GM18511 (cell line): ENCODE measurements around the gene SLC17A3.

Experiments
- ATAC-seq: cut with Tn5 transposase; IDR thresholded peaks from one replicate; pipeline ENCODE4 v1.9.1; 2021; ENCODE audit warnings: mild to moderate bottlenecking, moderate library complexity; ENCODE audit not compliant: unreplicated experiment

Gene SLC17A3, protein sequence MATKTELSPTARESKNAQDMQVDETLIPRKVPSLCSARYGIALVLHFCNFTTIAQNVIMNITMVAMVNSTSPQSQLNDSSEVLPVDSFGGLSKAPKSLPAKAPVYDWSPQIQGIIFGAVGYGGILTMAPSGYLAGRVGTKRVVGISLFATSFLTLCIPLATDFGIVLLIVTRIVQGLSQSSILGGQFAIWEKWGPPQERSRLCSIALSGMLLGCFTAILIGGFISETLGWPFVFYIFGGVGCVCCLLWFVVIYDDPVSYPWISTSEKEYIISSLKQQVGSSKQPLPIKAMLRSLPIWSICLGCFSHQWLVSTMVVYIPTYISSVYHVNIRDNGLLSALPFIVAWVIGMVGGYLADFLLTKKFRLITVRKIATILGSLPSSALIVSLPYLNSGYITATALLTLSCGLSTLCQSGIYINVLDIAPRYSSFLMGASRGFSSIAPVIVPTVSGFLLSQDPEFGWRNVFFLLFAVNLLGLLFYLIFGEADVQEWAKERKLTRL

DNA sequence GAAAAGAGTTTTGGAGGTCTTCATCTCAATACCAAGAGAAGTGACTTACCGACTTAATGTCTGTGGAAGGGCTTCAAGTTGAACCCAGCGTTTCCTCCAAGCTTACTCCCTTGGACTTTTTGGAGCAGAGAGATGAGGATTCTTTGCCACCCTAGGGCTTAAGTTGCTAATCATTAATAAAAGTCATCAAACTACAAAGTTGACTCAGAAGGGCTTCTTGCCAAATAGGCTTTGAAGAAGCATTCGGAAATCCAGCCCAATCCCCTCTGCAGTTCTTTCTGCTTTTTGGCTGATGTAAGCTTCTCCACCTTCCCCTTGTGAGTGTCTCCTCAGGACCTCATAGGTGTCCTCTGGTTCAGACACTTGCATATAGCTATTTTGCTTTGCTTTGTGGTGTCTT is at the start of gene SLC17A3:
Gene SLC17A3 (minus strand): TSS at position 126 of the 400 bp plus-strand sequence. CDS start 5,856 bp downstream, outside the sequence.
- ATAC-seq, result no peak

DNA sequence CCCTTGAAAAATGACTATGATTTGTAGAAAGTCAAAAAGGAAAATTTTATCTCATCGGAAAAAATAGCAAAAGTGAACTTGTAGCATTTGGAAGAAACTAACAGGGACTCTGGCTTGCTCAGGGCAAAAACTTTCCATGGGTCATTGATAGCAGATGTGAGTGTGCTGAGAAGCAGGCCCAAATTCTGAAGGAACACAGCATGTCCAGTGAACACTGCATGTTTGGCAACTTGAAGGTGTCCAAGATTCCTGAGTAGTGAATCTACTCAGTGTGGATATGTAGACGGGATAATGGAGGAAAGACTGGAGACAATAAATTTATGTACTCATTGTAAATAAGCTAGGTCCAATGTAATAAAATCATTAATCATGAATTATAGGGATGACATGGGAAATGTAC is 48.3 kb upstream of the SLC17A3 start:
- ATAC-seq, result no peak

DNA sequence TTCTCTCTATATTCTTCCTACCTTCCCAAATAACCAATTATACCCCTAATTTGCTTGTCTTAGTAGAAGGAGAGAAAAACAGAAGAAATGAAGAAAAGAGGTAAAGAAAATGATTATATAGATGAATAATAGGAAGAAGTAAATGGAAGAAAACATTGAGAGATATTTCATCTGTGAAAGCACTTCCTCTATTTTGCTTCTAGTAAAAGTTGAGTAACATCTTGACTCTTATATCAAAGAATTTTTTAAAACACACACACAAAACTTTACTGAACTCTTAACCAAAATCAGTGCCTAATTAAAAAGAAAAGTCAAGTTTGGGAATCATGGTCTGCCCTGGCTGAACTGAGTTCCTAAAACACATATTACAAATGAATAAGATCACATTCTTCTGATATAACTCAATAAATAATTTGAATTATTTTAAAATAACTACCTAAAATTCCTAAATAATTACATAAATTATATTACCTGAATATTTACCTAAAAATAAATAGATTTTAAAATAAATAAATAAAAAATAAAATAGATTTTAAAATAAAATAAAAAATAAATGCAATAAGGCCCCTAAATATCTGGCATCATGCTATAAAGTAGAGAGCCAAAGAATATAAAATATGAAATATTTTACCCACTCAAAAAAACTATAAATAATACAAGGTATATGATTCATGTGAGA is 47.6 kb upstream of the SLC17A3 start:
- no peak for ATAC-seq

DNA sequence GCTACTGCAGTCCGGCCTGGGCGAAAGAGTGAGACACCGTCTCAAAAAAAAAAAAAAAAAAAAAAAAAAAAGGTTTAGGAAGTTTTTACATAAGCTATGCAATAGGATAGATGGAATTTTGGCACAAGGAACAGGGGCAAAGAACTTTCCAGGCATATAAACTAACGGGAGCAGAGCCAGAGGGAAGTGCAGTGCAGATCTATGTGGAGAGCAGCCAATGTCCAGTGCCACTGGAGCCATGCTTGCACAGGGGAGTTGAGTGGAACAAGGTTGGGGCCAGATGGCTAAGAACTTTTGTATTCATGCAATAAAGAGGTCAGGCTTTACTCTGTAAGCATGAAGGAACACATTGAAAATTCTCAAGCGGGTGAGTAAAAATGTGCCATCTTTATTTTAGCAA is 45.6 kb upstream of the SLC17A3 start:
- ATAC-seq, result no peak

DNA sequence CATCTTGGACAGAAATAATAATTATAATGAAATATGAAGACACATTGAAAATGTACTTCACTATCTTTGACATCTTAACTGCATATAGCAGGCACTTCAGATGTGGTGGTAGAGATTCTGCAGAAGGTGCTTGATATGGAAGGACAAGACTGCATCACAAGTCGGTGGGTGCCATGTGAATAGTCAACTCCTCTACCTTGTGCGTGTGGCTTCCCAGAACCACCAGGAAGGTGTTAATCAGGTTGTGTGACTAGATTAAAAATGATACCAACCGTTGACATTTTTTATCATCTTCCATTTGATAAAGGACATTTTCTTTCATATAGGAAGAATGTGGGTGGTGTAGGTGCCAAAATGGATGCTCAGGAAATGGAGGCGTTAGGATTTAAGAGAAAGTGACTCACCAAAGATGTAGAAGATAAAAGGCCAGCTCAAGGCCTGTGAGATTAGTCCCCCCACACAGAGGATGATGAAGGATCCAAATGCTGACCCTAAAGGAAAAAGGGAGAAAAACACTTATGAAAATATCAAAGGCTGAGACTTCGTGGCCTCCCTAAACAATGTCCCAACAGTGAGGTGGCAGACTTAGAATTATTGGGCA is 44.1 kb upstream of the SLC17A3 start:
- no peak for ATAC-seq

DNA sequence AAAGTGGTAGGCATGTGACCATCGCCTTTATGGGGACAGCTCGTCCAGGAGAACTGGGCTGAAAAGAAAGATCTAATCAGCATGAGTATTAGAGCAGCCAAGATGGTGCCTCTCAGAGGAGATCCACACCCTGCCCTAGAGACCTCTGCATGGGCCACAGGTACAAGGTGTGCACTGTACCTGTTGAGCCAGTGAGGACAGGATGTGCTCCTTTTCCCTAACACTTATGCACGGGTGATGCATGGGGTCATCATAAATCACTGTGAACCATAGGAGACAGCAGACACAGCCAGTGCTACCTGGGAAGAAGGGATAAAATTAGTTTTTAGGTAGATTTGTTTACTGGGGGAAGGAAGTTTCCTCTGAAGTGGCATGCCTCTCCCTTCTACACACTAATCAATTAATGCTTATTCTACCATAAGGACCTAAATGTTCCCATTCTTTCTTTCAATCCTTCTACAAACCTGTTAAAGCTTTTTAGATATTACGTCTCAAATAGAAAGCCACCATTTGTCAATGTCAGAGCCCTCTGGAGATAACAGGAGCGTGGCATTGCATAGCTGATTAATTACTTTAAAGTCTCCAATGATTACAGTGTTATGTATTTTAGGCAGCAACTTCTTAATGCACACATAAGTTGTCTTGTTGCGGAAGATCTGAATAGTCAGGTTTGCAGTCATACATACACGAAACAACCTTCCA is 42.9 kb upstream of the SLC17A3 start:
- no peak for ATAC-seq

DNA sequence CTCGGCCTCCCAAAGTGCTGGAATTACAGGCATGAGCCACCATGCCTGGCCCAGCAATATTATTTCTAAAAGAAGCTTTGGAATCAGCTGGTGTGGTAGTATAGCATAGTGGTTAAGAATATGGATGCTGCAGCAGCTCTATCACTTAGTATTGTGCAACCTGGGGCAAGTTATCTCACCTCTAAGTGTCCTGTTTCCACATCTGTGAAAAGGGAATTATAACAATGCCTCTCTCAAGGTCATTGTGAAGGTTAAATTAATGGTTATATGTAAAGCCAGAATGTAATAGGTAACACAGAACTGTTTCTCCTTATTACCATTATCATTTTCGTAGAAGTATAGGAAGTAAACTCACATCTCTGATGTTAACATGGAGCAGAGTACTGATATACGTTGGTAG is 42.3 kb upstream of the SLC17A3 start:
- no peak for ATAC-seq

DNA sequence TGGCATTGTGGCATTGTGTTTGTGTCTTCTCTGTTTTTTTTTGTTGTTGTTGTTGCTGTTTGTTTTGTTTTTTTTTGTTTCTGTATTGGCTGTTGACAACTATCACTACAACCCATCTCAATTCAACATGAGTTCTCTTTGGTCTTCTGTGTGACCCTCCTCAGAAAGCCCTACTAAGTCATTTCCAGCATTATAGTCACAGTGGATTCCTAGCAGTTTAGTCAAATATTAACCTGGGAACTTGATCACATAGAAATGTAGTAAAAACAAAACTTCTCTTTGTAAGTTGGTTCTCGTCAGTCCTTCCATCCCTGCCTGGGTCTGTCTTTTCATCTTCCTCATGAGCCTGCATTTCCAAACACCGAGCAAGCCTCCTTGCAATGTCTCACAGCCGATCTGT is 39.7 kb upstream of the SLC17A3 start:
- ATAC-seq, result no peak

DNA sequence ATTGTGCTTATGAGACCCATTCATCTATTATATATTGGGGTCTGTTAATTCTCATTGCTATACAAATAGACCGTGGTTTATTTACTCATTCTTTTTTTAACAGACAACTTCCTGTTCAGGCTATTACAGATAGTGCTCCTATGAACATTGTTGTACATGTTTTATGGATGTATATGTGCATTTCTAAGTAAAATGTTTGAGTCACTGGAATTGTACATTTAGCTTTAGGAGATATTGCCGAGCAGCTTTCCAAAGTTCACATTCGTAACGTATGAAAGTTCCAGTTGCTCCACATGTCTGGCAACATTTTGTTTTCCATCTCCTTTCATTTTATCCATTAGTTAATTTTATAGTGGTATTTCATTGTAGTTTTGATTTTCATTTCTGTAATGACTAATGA is 37.3 kb upstream of the SLC17A3 start:
- no peak for ATAC-seq

DNA sequence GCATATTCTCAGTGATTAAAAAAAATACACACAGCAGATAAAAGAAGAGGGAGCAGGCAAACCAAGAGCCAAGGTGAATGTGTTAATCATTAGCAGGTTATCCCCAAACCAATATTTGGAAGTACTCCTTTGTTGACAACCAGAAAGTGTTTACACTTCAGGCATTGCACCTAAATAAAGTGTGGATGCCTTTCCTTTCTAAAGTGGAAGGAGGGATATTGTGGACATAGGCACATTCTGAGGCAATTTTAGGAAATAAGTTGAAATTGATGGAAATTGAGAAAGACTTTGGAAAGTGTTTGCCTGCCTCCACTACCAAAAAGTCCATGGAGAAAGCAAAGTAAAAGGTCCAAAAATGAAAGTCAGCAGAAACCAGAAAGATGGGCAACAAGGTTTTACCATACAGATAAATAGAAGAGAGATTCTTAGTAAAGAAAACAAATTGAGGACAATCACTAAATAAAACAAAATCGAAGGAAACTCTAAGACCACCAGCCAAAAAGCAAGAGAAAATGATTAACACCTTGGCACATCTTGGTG is 33.5 kb upstream of the SLC17A3 start:
- ATAC-seq, result no peak

DNA sequence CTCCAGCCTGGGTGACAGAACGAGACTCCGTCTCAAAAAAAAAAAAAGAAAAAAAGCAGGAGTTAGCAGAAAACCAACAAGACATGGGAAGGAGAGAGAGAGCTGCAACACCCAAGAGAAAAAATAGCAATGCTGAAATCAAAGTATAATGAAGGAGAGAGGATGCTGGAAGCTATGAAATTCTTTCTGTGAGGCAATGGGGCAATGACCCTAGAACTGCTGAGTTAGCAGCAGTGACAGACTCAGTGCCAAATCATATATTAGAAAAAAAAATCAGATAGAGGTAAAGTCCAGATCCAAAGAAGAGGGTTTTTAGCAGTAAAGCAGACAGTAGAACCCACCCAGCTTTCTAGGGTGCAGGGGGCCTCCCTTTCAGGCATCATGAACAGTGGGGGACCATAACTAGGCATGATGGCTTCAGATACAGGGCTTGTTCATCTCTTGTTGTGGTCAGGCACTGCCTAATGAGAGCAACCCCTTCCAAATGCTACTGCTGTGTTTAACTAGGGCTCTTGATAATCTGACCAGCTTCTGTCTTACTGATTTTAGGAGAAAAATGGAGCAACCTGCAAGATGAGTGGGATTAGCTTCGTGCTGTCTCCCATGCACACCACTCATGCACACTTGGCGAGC is 29.5 kb upstream of the SLC17A3 start:
- no peak for ATAC-seq

DNA sequence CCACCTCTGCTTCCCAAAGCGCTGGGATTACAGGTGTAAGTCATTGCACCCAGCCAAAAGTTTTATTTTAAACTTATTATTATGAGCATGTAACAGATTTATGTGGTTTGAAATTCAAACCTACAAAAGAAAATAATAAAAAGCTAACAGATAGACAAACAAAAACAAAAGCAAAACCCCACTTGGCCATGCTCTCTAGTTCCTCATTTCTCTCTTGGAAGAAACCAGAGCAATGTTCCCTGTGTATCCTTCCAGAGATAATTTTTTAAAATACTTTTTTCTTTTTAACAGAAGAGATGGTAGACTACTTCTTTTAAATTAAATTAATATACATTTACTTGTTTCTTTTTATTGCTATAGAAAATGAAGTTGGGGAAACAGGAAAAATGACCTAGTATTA is 28.0 kb upstream of the SLC17A3 start:
- ATAC-seq, result no peak

DNA sequence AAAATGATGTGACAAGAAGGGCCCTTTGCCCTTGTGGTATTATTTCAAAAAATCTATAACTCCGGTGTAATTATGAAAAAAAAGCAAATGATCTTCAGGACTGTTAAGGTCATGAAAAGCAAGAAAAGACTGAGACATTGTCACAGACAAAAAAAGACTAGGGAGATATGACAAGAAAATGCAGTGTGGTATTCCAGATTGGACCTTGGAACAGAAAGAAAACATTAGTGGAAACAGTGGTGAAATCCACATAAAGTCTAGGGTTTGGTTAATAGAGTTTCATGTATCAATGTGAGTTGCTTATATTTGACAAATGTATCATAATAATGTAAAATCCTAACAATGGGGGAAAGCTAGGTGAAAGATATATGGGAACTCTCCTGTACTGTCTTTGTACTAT is 26.8 kb upstream of the SLC17A3 start:
- ATAC-seq, result no peak

DNA sequence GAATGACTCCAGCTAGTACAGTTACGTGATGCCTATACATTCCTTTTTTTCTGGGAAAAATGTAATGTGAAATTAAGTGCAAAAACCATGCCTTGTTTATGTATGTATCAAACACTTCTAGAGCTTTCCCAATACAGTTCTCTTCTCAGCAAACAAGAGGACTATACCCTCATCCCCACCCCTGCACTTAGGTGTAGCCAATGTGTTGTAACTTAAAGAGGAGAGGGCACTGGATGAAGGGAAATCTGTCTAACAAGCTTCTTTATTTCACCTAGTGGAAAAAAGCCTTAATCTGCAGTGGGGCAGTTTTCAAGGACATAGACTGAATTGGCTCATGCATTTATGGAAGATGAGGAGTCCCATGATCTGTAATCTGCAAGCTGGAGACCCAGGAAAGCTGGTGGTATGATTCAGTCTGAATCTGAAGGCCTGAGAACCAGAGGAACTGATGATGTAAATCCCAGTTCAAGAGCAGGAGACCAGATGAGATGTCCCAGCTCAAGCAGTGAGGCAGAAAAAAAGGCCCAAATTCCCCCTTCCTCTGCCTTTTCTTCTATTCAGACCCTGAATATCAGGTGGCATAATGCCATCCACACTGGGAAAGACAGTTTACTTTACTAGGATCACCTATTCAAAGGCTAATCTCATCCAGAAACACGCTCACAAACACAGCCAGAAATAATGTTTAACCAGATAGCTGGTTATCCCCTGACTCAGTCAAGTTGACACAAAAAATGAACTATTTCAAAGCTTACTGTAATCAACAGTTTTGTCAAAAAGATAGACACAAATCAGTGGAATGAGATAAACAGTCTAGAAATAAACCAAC is 25.8 kb upstream of the SLC17A3 start:
- no peak for ATAC-seq

DNA sequence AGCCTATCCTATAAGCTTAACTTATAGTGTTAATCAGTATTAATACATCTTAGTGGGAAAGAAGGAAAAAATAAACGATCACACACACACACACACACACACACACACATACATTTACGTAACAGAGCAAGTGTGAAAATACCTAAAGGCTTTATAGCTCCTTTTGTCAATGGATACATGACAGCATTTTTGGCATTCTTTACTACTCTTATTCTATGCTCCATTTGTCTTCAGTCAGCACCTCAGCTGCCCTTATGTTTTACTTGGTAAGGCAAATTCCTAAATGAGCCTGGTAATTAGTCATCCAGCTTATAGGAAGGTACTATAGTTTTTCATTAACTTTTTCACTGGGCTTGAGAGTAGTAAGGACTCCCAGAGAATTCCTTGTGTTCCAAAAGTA is 25.1 kb upstream of the SLC17A3 start:
- no peak for ATAC-seq

DNA sequence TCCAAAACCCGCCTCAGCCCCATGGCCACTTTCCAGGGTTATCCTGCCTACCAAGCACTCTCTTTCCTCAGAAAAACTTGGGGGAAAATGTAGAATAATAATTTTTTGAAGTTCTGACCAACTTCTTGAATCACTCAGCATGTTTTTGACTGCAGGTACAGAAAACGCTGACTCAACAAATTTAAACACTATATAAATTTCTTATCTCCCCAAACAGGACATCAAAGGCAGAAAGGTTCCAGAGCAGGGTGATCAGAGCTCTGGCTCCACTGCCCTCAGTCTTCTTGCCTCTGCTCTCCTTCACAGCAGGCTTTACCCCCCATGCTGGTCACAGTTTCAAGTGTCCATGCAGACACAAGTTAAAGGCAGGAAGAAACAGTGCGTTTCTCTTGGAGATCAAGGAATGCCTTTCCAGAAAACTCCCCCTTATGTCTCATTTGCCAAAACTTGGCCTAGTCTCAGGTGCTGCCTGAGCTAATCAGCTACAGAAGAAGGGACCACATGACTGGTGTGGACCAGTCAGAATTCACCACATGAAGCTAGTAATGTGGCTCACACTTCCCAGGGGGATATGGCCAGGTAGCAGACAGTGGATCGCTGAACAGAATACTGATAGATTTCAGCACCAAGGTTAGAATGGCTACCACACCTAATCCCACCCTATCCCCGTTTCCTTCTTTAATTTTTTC is 24.4 kb upstream of the SLC17A3 start:
- ATAC-seq, result no peak

DNA sequence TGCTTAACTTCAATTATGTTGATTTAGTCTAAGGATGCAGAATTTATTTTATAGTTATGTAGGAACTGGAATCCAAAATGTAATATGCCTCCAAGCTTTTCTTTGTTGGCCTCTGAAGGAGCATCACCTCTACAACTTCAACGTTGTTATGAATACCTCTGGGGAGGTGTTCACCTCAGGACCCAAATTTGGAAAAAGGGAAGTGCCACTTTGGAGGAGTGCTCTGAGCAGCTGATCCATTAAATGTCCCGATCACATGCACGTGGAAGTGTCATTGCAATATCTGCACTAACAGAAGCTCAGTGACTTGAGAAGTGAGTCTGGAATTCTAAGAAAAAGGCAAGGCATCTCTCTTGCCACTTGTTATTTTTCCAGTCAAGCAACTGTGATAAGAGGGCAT is 22.2 kb upstream of the SLC17A3 start:
- no peak for ATAC-seq

DNA sequence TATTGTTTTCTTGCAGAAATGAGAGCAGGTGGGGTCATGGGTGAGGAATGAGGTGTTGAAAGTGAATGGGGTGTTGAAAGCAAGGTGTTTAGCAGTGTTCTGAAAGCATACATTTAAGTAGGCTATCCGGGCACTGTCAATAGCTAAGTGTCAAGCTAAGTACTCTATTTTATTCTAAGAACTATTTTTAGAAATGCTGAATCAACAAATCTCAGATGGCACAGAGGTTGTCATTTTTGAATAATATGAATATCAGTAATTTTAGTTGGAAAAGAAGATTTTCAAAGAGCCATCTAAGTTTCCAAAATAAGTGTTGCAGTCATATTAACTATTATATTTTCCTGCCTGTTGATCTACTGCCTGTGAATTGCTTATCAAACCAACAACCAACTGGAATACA is 21.7 kb upstream of the SLC17A3 start:
- no peak for ATAC-seq

DNA sequence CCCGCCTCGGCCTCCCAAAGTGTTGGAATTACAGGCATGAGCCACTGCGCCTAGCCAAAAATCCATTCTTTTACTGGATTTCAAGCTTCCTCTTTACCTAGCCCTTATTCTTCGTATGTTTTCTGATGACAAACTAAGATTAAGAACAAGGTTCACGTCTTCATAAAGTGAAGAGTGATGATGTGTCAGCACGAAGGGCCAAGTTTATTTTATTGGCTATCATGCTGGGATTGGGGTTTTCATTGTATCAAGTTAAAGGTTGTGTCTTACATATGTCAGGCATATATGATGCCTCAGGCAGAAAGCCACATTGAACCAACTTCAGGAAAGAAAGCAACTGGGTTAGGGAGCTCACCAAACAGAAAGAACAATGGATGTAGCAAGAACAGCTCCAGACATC is 19.7 kb upstream of the SLC17A3 start:
- no peak for ATAC-seq
